ENCODE data around the gene ANAPC15. TPM values are rescaled to one million over a fixed set of nuclear protein-coding genes. Genes with fewer than 3 reads are reported as not detected.
"Not testable (repeated sequence)": the region's sequence is repeated elsewhere in the genome, so short reads cannot be mapped to it uniquely, and the experiment has no call there.

The ANAPC15 gene
- total RNA-seq (10 to 100 TPM; 36.3 to 50.1 (median 40.0) TPM), polyA plus RNA-seq (77.7 TPM)
- long read RNA-seq, donor 1, transcript ANAPC15-208 (6 exons, 867 nt): minor isoform, 17 of 51 reads
- long read RNA-seq, donor 1, transcript ANAPC15-201 (6 exons, 886 nt): major isoform, 22 of 51 reads
- long read RNA-seq, donor 1, partial matches to known transcripts: 3 of 51 reads
- long read RNA-seq, donor 1, other reads (novel, unspliced or antisense): 3 of 51 reads
- long read RNA-seq, donor 2, transcript ANAPC15-201 (6 exons, 886 nt): major isoform, 11 of 32 reads
- long read RNA-seq, donor 2, transcript ANAPC15-208 (6 exons, 867 nt): minor isoform, 9 of 32 reads
- long read RNA-seq, donor 2, partial matches to known transcripts: 8 of 32 reads
- long read RNA-seq, donor 2, other reads (novel, unspliced or antisense): 1 of 32 reads
- long read RNA-seq, donor 3, transcript ANAPC15-208 (6 exons, 867 nt): minor isoform, 13 of 38 reads
- long read RNA-seq, donor 3, transcript ANAPC15-201 (6 exons, 886 nt): major isoform, 17 of 38 reads
- long read RNA-seq, donor 3, partial matches to known transcripts: 1 of 38 reads
- long read RNA-seq, donor 3, other reads (novel, unspliced or antisense): 2 of 38 reads
- long read RNA-seq, donor 4, transcript ANAPC15-201 (6 exons, 886 nt): major isoform, 6 of 16 reads
- long read RNA-seq, donor 4, transcript ANAPC15-208 (6 exons, 867 nt): major isoform, 6 of 16 reads
- long read RNA-seq, donor 4, partial matches to known transcripts: 2 of 16 reads
- long read RNA-seq, donor 4, other reads (novel, unspliced or antisense): 1 of 16 reads

DNA sequence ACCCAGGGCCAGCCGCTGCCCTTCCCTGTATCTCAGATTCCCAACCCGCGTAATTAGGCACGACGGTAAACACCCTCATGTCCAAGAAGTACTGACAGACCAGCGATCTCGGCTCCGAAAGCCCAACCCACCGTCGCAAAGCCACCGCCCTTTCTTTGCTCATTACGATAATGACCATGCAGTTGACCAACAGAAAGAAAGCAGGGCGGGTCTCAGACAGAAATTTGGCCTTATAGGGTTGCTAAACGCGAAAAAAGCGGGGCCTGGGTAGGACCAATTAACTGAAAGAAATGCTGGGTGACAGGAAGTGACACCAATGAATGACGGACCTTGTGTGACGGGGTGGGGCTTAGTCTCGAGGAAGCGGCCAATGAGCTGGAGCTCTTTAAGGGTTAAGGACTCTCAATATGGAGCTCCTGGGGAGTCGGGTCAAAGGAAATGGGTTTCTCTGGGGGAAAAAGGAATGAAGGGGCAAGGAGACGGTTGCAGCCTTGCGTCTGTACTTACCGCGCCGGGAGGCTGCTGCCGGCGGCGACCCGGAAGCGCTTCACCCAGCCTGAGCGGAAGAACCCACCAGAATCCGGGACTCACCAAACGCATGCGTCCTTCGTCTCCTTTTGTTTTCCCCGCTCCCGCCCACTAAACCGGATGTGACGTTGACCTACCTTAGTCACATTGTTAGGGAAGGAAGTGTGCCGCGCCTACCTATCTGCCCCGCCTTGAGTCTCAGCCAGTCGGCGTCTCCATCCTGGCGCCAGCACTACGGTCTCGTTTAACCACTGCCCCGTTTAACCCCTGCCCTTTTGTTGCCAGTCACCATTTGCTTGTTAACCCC, at the start of gene ANAPC15:
ANAPC15 (minus strand) TSS at position 553 of the 835 bp plus-strand sequence. CDS start 1,419 bp downstream, outside the sequence.
- H3K27ac ChIP-seq (ENCODE audit: low read length): peak within 1 kb of the TSS; percentile 99
- intact Hi-C loops (cut with DNase I): no loop called here
- peak within 1 kb of the TSS; percentile 69 for H3K4me3 ChIP-seq (ENCODE audit: low read length)
- no peaks in the 10 kb centered on the region for H3K27me3 ChIP-seq (ENCODE audit: control insufficient read depth, insufficient read depth)
- peak; percentile 96 for ATAC-seq
- H3K4me1 ChIP-seq (ENCODE audit: control insufficient read depth, insufficient read depth, low read length): peaks cover 7% of the 10 kb centered on the region
- DNase-seq: peak; percentile 98 to 99 (median 99)
- no peaks in the 10 kb centered on the region for H3K9me3 ChIP-seq (ENCODE audit: control insufficient read depth, low read length)
- WGBS: under 1% methylated on average over 49 of the region's 49 CpGs

DNA sequence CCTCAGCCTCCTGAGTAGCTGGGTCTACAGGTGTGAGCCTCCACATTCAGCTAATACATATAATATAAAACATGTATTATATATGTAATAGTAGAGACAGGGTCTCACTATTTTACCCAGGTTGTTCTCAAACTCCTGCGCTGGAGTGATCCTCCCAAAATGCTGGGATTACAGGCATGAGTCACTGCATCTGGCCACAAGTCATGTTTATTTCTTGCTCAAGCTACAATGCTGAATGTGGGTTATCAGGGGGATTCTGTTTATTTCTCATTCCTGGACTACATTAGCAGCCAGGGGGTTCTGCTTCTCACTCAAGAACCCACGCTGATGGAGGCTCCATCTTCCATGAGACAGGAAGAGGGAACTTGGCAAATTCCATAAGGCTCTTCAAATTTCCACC, 47.8 kb upstream of the ANAPC15 start:
- ATAC-seq: no peak
- DNase-seq: no peak
- intact Hi-C loops (cut with DNase I): no loop called here
- no peaks in the 10 kb centered on the region for H3K9me3 ChIP-seq (ENCODE audit: control insufficient read depth, low read length)
- no peak overlapping the region for H3K4me3 ChIP-seq (ENCODE audit: low read length)
- 80% methylated on average over 2 of the region's 2 CpGs for WGBS
- no peak overlapping the region for H3K27ac ChIP-seq (ENCODE audit: low read length)
- no peaks in the 10 kb centered on the region for H3K4me1 ChIP-seq (ENCODE audit: control insufficient read depth, insufficient read depth, low read length)
- peaks cover 2% of the 10 kb centered on the region for H3K27me3 ChIP-seq (ENCODE audit: control insufficient read depth, insufficient read depth)

DNA sequence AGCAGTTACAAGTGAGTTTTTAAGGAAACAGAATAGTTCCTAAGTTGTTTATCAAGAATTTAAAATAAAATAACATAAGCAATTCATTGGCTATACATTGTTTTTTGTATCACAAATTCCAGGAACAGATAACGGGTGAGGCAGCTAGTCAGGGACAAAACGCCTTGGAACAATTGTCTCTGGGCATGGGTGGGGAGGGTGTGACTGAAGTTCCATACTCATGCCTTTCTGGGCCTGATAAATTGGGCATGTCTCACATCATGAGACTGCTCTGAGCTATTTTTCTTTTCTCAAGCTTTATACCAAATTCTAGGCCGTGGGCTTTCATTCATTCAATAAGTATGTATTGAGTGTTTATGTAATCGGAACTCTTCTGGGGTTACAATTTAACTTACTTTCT, 44.6 kb upstream of the ANAPC15 start:
- H3K4me1 ChIP-seq (ENCODE audit: control insufficient read depth, insufficient read depth, low read length): no peaks in the 10 kb centered on the region
- intact Hi-C loops (cut with DNase I): no loop called here
- 67% methylated on average over 4 of the region's 4 CpGs for WGBS

DNA sequence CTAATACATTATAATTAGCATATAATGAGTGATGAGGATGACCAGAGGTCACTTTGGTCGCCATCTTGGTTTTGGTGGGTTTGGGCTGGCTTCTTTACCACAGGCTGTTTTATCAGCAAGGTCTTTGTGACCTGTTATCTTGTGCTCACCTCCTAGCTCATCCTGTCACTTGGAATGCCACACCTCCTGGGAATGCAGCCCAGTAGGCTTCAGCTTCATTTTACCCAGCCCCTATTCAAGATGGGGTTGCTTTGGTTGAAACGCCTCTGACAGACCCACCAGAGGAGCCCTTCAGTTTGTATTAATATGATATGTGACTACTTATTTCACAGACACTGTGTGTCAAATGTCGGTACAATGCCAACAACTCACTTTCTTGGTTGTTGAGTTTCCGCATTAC, 43.3 kb upstream of the ANAPC15 start:
- intact Hi-C loops (cut with DNase I): no loop called here
- Histone ChIP-seq H3K4me3 (ENCODE audit: low read length) (no peak overlapping the region), H3K27ac (ENCODE audit: low read length) (no peak overlapping the region), H3K9me3 (ENCODE audit: control insufficient read depth, low read length) (no peaks in the 10 kb centered on the region), H3K4me1 (ENCODE audit: control insufficient read depth, insufficient read depth, low read length) (no peaks in the 10 kb centered on the region), H3K27me3 (ENCODE audit: control insufficient read depth, insufficient read depth) (peaks cover 2% of the 10 kb centered on the region)
- 81% methylated on average over 4 of the region's 4 CpGs for WGBS
- no peak for ATAC-seq
- DNase-seq: no peak

More for the DNA sequence above, 44.6 kb upstream of the ANAPC15 start:
- Histone ChIP-seq H3K9me3 (ENCODE audit: control insufficient read depth, low read length) (no peaks in the 10 kb centered on the region), H3K27ac (ENCODE audit: low read length) (no peak overlapping the region), H3K4me3 (ENCODE audit: low read length) (no peak overlapping the region), H3K27me3 (ENCODE audit: control insufficient read depth, insufficient read depth) (peaks cover 2% of the 10 kb centered on the region)
- DNase-seq: no peak
- peak in 1 of 2 donors; percentile 46 for ATAC-seq

DNA sequence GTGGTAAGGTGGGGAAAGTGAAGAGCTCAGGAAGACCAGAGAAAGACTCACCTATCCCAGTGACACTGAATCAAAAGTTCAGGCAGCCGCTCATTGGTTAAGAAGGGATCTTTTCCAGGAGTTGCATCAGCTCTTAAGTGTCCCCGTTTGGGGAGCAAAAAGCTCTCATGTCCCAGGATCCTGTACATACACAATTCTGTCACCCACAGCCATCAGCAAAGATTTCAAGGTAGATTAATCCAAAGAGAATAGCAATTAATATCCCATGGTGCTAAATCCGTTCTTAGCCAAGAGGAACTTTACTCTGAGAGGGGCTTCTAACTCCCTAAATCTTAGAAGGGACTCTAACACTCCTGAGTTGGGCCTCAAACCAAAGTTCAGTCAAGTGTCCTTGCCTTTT, 42.3 kb upstream of the ANAPC15 start:
- Histone ChIP-seq H3K9me3 (ENCODE audit: control insufficient read depth, low read length) (no peaks in the 10 kb centered on the region), H3K4me3 (ENCODE audit: low read length) (no peak overlapping the region), H3K27ac (ENCODE audit: low read length) (no peak overlapping the region), H3K27me3 (ENCODE audit: control insufficient read depth, insufficient read depth) (peaks cover 2% of the 10 kb centered on the region), H3K4me1 (ENCODE audit: control insufficient read depth, insufficient read depth, low read length) (no peaks in the 10 kb centered on the region)
- WGBS: 87% methylated on average over 3 of the region's 3 CpGs
- intact Hi-C loops (cut with DNase I): no loop called here
- ATAC-seq (no peak), DNase-seq (no peak)

DNA sequence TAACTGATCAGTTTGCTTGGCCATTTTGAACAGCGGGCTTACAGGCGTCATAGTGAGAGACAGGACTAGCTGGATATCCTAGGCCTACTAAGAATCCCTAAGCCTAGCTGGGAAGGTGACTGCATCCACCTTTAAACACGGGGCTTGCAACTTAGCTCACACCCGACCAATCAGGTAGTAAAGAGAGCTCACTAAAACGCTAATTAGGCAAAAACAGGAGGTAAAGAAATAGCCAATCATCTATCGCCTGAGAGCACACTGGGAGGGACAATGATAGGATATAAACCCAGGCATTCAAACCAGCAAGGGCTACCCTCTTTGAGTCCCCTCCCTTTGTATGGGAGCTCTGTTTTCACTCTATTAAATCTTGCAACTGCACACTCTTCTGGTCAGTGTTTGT, 41.4 kb upstream of the ANAPC15 start:
- H3K9me3 ChIP-seq (ENCODE audit: control insufficient read depth, low read length); ATAC-seq; H3K4me3 ChIP-seq (ENCODE audit: low read length); intact Hi-C loops (cut with DNase I); H3K27me3 ChIP-seq (ENCODE audit: control insufficient read depth, insufficient read depth); H3K4me1 ChIP-seq (ENCODE audit: control insufficient read depth, insufficient read depth, low read length); DNase-seq; H3K27ac ChIP-seq (ENCODE audit: low read length): not testable (repeated sequence)
- WGBS: 85% methylated on average over 6 of the region's 6 CpGs

DNA sequence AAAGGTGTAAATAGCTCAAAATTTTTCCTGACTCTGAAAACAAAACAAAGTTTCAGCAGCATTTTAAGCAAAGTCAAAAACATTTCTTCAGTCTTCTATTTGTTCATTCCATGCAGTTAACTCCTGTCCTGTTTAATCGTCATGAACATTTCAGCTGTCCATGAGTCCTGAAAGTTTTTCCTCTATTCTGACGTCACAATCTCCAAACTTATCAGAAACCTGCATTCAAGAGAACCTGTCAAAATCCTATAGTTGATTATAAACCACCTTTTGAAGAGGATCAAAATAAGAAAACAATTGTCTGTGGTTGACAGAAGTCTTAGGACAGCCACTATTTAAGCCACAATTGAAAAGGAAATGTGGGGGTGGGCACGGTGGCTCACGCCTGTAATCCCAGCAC, 38.4 kb upstream of the ANAPC15 start:
- DNase-seq: no peak
- no peak for ATAC-seq
- H3K27me3 ChIP-seq (ENCODE audit: control insufficient read depth, insufficient read depth): no peaks in the 10 kb centered on the region
- WGBS: 64% methylated on average over 4 of the region's 4 CpGs
- intact Hi-C loops (cut with DNase I): no loop called here
- no peak overlapping the region for H3K4me3 ChIP-seq (ENCODE audit: low read length)
- H3K4me1 ChIP-seq (ENCODE audit: control insufficient read depth, insufficient read depth, low read length): no peaks in the 10 kb centered on the region
- H3K27ac ChIP-seq (ENCODE audit: low read length): no peak overlapping the region
- no peaks in the 10 kb centered on the region for H3K9me3 ChIP-seq (ENCODE audit: control insufficient read depth, low read length)

DNA sequence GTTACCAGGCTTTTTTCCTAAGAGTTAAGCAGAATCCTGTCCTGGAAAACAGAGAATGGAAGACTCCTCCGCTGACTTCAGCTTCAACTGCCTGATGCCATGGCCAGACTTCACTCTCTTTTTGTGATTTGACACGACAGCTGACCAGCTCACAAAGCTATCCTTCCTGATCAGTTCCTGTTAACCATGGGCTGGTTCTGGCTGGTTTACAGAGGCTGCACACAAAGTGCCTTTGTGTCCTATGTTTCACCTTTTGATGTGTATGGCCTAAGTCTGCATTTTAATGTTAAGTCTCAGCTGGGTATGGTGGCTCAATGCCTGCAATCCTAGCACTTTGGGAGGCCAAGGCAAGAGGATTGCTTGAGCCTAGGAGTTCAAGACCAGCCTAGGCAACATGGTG, 34.1 kb upstream of the ANAPC15 start:
- H3K4me3 ChIP-seq (ENCODE audit: low read length): no peak overlapping the region
- ATAC-seq: no peak
- no peaks in the 10 kb centered on the region for H3K4me1 ChIP-seq (ENCODE audit: control insufficient read depth, insufficient read depth, low read length)
- no peak for DNase-seq
- 20% methylated on average over 2 of the region's 2 CpGs for WGBS
- no peak overlapping the region for H3K27ac ChIP-seq (ENCODE audit: low read length)
- no peaks in the 10 kb centered on the region for H3K27me3 ChIP-seq (ENCODE audit: control insufficient read depth, insufficient read depth)
- intact Hi-C loops (cut with DNase I): no loop called here
- no peaks in the 10 kb centered on the region for H3K9me3 ChIP-seq (ENCODE audit: control insufficient read depth, low read length)

DNA sequence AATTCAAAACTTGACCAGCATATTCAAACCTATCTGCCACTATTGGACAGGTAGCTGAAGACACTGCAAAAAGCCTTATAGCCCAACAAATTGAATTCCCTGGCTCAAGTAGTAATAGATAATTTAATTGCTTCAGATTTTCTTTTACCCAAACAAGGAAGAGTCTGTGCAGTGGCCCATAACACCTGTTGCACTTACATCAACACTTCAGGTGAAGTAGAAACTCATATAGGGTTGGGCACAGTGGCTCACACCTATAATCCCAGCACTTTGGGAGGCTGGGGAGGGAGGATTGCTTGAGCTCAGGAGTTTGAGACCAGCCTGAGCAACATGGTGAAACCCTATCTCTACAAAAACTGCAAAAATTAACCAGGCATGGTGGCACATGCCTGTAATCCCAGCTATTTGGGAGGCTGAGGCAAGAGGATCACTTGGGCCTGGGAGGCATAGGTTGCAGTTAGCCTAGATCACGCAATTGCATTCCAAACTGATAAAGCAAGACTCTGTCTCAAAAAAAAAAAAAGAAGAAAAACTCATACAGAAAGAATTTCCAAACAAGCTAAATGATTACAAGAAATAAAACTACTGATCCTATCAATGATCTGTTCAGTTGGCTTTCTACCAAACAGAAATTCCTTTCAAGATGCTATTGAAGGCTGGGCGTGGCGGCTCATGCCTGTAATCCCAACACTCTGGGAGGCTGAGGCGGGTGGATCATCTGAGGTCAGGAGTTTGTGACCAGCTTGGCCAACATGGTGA, 32.5 kb upstream of the ANAPC15 start:
- no peaks in the 10 kb centered on the region for H3K27me3 ChIP-seq (ENCODE audit: control insufficient read depth, insufficient read depth)
- 83% methylated on average over 4 of the region's 4 CpGs for WGBS
- DNase-seq (no peak), ATAC-seq (no peak)
- no peaks in the 10 kb centered on the region for H3K4me1 ChIP-seq (ENCODE audit: control insufficient read depth, insufficient read depth, low read length)
- intact Hi-C loops (cut with DNase I): loop anchor here in 1 of 4 donors (5.0 kb wide), 1 partner anchor 168 kb away; no protein-coding TSS in a partner anchor
- no peak overlapping the region for H3K4me3 ChIP-seq (ENCODE audit: low read length)
- no peak overlapping the region for H3K27ac ChIP-seq (ENCODE audit: low read length)
- no peaks in the 10 kb centered on the region for H3K9me3 ChIP-seq (ENCODE audit: control insufficient read depth, low read length)

DNA sequence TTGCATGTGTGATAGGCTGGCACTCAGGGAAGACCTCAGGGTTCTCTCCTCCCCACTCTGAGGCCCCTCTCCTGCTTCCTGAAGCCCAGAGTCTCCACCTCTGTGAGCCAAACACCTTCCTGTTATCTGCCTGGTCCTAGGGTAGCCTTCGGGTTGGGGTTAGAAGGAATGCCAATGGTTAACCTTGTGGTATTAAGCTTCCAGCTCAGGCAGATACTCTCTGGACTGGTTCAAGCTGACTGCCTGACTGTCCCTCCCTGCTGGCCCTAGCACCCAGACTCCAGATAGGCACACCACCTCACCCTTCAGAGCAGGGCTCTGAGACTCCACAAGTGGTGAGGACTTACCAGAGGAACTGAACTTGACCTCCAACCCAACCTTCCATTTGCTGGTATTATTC, 30.0 kb upstream of the ANAPC15 start:
- not testable (repeated sequence) for H3K9me3 ChIP-seq (ENCODE audit: control insufficient read depth, low read length); H3K27ac ChIP-seq (ENCODE audit: low read length); H3K27me3 ChIP-seq (ENCODE audit: control insufficient read depth, insufficient read depth); ATAC-seq; H3K4me1 ChIP-seq (ENCODE audit: control insufficient read depth, insufficient read depth, low read length); H3K4me3 ChIP-seq (ENCODE audit: low read length); DNase-seq
- WGBS: 50% methylated on average over 1 of the region's 1 CpG
- intact Hi-C loops (cut with DNase I): loop anchor here in 1 of 4 donors (5.0 kb wide), 1 partner anchor 165 kb away; no protein-coding TSS in a partner anchor

Data from right cardiac atrium (tissue), 5 donors.